Astrocyte (in vitro differentiated cells and primary cell): ENCODE data around the gene COL28A1.

Source experiments
- CTCF ChIP-seq: IDR thresholded peaks from 2 replicates; pipeline ENCODE4 v1.5.1; 2011; ENCODE audit warnings: low read depth, mild to moderate bottlenecking, inconsistent platforms, low read length, moderate library complexity; ENCODE audit not compliant: insufficient read depth
- EZH2 ChIP-seq: IDR thresholded peaks from 2 replicates; pipeline ENCODE4 v1.6.1; 2012; ENCODE audit warnings: mild to moderate bottlenecking, low read length, inconsistent platforms; ENCODE audit not compliant: insufficient read depth

GRCh38 chr7:7349156-7349555 lies 186.5 kb downstream of the COL28A1 start:
- TF ChIP-seq CTCF (no peak), EZH2 (no peak)
